Uterus (tissue), 2 donors: ENCODE measurements around the gene UMODL1.

ENCODE experiments used
- POLR2A ChIP-seq, 2 donors: fragments of 450-650 bp; IDR thresholded peaks; one replicate each; pipeline ENCODE4 v1.6.1; 2016; ENCODE audit warnings: antibody characterized with exemption in 2 of 2, mild to moderate bottlenecking in 1 of 2, moderate library complexity in 1 of 2
- TF ChIP-seq, protein P1 (sequence below), 4 experiments: fragments of 200-600 bp in 2 of 4; fragments of 450-650 bp in 2 of 4; sonication (generic) in 2 of 4; IDR thresholded peaks; one replicate each; pipeline ENCODE4 v1.5.1; 2016 to 2019; ENCODE audit warnings: antibody characterized with exemption in 4 of 4, mild to moderate bottlenecking in 2 of 4, moderate library complexity in 1 of 4

DNA sequence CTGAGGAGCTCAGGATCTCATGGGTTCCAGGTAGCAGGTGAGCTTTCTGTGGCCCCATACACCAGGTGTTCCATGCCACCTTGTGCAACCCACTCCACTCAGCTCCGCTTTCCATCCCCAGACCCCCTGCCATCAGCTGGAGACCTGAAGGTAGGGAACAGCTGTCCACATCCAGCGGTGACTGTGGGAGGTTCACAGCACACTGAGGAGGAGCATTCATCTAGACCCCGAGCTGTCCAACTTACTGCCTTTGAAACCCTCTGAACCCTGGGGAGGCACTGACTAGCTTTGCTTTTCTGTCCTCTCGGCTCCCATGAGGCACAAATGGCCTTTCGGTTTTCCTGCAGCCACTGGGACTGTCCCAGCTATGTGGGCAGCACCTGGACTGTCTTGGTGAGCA, 119.9 kb downstream of the UMODL1 start:
- TF ChIP-seq, protein P1, sequence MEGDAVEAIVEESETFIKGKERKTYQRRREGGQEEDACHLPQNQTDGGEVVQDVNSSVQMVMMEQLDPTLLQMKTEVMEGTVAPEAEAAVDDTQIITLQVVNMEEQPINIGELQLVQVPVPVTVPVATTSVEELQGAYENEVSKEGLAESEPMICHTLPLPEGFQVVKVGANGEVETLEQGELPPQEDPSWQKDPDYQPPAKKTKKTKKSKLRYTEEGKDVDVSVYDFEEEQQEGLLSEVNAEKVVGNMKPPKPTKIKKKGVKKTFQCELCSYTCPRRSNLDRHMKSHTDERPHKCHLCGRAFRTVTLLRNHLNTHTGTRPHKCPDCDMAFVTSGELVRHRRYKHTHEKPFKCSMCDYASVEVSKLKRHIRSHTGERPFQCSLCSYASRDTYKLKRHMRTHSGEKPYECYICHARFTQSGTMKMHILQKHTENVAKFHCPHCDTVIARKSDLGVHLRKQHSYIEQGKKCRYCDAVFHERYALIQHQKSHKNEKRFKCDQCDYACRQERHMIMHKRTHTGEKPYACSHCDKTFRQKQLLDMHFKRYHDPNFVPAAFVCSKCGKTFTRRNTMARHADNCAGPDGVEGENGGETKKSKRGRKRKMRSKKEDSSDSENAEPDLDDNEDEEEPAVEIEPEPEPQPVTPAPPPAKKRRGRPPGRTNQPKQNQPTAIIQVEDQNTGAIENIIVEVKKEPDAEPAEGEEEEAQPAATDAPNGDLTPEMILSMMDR (IDR thresholded peaks at IDR 0.05), result no peak
- no peak for TF ChIP-seq POLR2A (IDR thresholded peaks at IDR 0.05)
